ENCODE measurements around the gene SLC35F4. TPM values are rescaled to one million over a fixed set of nuclear protein-coding genes. Genes with fewer than 3 reads are reported as not detected.

Gene SLC35F4
- total and polyA plus RNA-seq, 12 donors, result 0.22 TPM; not detected in 11

GRCh38 chr14:57897144-57897748 is 31.4 kb upstream of the SLC35F4 start:
- Histone ChIP-seq H3K9me3 (replicated peaks in 1 of 3) (no peaks in the 10 kb centered on the region), H3K27ac (no peak overlapping the region), H3K4me1 (replicated peaks in 1 of 2) (no peaks in the 10 kb centered on the region), H3K27me3 (no peaks in the 10 kb centered on the region), H3K4me3 (no peak overlapping the region), H3K36me3 (replicated peaks in 1 of 2) (no peaks in the 10 kb centered on the region)
- WGBS, 4 donors, result 39 to 59% (median 50%) methylated on average over 5 of the region's 5 CpGs
- no peak for TF ChIP-seq CTCF (IDR thresholded peaks at IDR 0.05)
- no peak for TF ChIP-seq POLR2A (IDR thresholded peaks at IDR 0.05)
- DNase-seq, result no peak
- intact Hi-C loops (cut with DNase I), result no loop called here

GRCh38 chr14:57889245-57889644 is 23.4 kb upstream of the SLC35F4 start:
- DNase-seq, result peak; percentile 67 to 89 (median 85)
- no peaks in the 10 kb centered on the region for H3K9me3 ChIP-seq (replicated peaks in 1 of 3)

GRCh38 chr14:57884175-57884574 is 18.3 kb upstream of the SLC35F4 start:
- no peak for DNase-seq
- intact Hi-C loops (cut with DNase I), result loop anchor here in 1 of 2 donors (10.0 kb wide), 1 partner anchor 191 kb away; no protein-coding TSS in a partner anchor
- H3K27me3 ChIP-seq, result no peaks in the 10 kb centered on the region
- no peak for TF ChIP-seq POLR2A (IDR thresholded peaks at IDR 0.05)
- no peak for TF ChIP-seq CTCF (IDR thresholded peaks at IDR 0.05)
- H3K9me3 ChIP-seq (replicated peaks in 1 of 3), result no peaks in the 10 kb centered on the region
- H3K4me1 ChIP-seq (replicated peaks in 1 of 2), result no peaks in the 10 kb centered on the region
- 46 to 60% (median 51%) methylated on average over 3 of the region's 3 CpGs for WGBS, 4 donors
- H3K36me3 ChIP-seq (replicated peaks in 1 of 2), result no peaks in the 10 kb centered on the region
- H3K4me3 ChIP-seq, result no peak overlapping the region
- H3K27ac ChIP-seq, result no peak overlapping the region

More at GRCh38 chr14:57889245-57889644, 23.4 kb upstream of the SLC35F4 start:
- 46 to 53% (median 50%) methylated on average over 3 to 4 of the region's 4 CpGs for WGBS, 4 donors
- intact Hi-C loops (cut with DNase I), result loop anchor here in 1 of 2 donors (10.0 kb wide), 1 partner anchor 186 kb away; no protein-coding TSS in a partner anchor
- Histone ChIP-seq H3K4me3 (no peak overlapping the region), H3K4me1 (replicated peaks in 1 of 2) (no peaks in the 10 kb centered on the region), H3K27ac (no peak overlapping the region), H3K27me3 (no peaks in the 10 kb centered on the region), H3K36me3 (replicated peaks in 1 of 2) (no peaks in the 10 kb centered on the region)
- TF ChIP-seq POLR2A (IDR thresholded peaks at IDR 0.05) (no peak), CTCF (IDR thresholded peaks at IDR 0.05) (no peak)

GRCh38 chr14:57883061-57883460 is 17.2 kb upstream of the SLC35F4 start:
- TF ChIP-seq POLR2A (IDR thresholded peaks at IDR 0.05) (no peak), CTCF (IDR thresholded peaks at IDR 0.05) (no peak)
- no peaks in the 10 kb centered on the region for H3K4me1 ChIP-seq (replicated peaks in 1 of 2)
- H3K4me3 ChIP-seq, result no peak overlapping the region
- no peaks in the 10 kb centered on the region for H3K27me3 ChIP-seq
- WGBS, 4 donors, result 66 to 83% (median 76%) methylated on average over 7 of the region's 7 CpGs
- H3K36me3 ChIP-seq (replicated peaks in 1 of 2), result no peaks in the 10 kb centered on the region
- no peak overlapping the region for H3K27ac ChIP-seq
- no peak for DNase-seq
- H3K9me3 ChIP-seq (replicated peaks in 1 of 3), result no peaks in the 10 kb centered on the region
- intact Hi-C loops (cut with DNase I), result loop anchor here in 1 of 2 donors (10.0 kb wide), 1 partner anchor 192 kb away; no protein-coding TSS in a partner anchor

All from adrenal gland (tissue), 12 donors.